Cardiac muscle cell (in vitro differentiated cells and primary cell): ENCODE data around the gene THUMPD1. TPM values are rescaled to one million over a fixed set of nuclear protein-coding genes. Genes with fewer than 3 reads are reported as not detected.
A peak's percentile ranks its signal among the peaks of the same experiment; 100 is the strongest.

Source experiments
- DNase-seq, 2 donors: peaks; one replicate each; pipeline versions ENCODE4 v3.0.0 to v3.0.0-alpha.2; 2010 to 2017; ENCODE audit warnings: low read depth in 1 of 2, low spot score in 1 of 2
- H3K27ac ChIP-seq: fragments of 200-600 bp; sonication (generic); 2 replicates; pipeline ENCODE4 v1.5.1; 2016
- H3K27me3 ChIP-seq: fragments of 200-600 bp; sonication (generic); 2 replicates; pipeline ENCODE4 v1.6.0; 2016; ENCODE audit warnings: control low read depth
- H3K36me3 ChIP-seq: fragments of 200-600 bp; sonication (generic); 2 replicates; pipeline ENCODE4 v1.5.1; 2016; ENCODE audit warnings: control low read depth
- H3K4me1 ChIP-seq: fragments of 200-600 bp; sonication (generic); 2 replicates; pipeline ENCODE4 v1.8.1; 2017; ENCODE audit warnings: low read depth, mild to moderate bottlenecking, mixed run types
- H3K4me3 ChIP-seq: fragments of 200-600 bp; sonication (generic); 2 replicates; pipeline ENCODE4 v1.5.1; 2016; ENCODE audit warnings: mild to moderate bottlenecking
- H3K9me3 ChIP-seq: fragments of 200-600 bp; sonication (generic); 2 replicates; pipeline ENCODE4 v1.5.1; 2017; ENCODE audit warnings: low read depth, mild to moderate bottlenecking, control low read depth
- CTCF ChIP-seq: IDR thresholded peaks from 2 replicates; pipeline ENCODE4 v1.5.1; 2012; ENCODE audit warnings: low read depth, mild to moderate bottlenecking, low read length
- polyA plus RNA-seq: library from polyadenylated mRNA; unstranded; fragments of >200 nt; fragmentation: Nextera tagmentation; extraction: Ambion mirVana; gene quantifications from 2 replicates; pipeline ENCODE4 v1.2.1, GENCODE V29; 2016
- total RNA-seq: library from RNA; depleted of rRNA; stranded (reverse); fragments of >200 nt; gene quantifications from 2 replicates; pipeline ENCODE4 v1.2.3, GENCODE V29; 2016

The THUMPD1 gene
- total and polyA plus RNA-seq, 2 experiments from 2014 or later: 22.8 to 83.3 TPM

- peak; percentile 85 for TF ChIP-seq CTCF
- Histone ChIP-seq H3K4me1 (no peaks in the 10 kb centered on the region), H3K27me3 (no peaks in the 10 kb centered on the region), H3K4me3 (no peak overlapping the region), H3K27ac (no peak overlapping the region), H3K9me3 (no peaks in the 10 kb centered on the region), H3K36me3 (no peaks in the 10 kb centered on the region)
- DNase-seq: peak; percentile 72 to 79
These were observed 33.2 kb upstream of the THUMPD1 start for GRCh38 chr16:20774703-20775362.

GRCh38 chr16:20773679-20774078, 32.1 kb upstream of the THUMPD1 start:
- TF ChIP-seq CTCF: no peak
- Histone ChIP-seq H3K4me1 (no peaks in the 10 kb centered on the region), H3K27ac (no peak overlapping the region), H3K4me3 (no peak overlapping the region), H3K36me3 (no peaks in the 10 kb centered on the region), H3K27me3 (no peaks in the 10 kb centered on the region), H3K9me3 (no peaks in the 10 kb centered on the region)
- DNase-seq: no peak

GRCh38 chr16:20768818-20769217, 27.2 kb upstream of the THUMPD1 start:
- no peak overlapping the region for H3K4me3 ChIP-seq
- no peaks in the 10 kb centered on the region for H3K4me1 ChIP-seq
- DNase-seq: no peak
- H3K36me3 ChIP-seq: no peaks in the 10 kb centered on the region
- no peaks in the 10 kb centered on the region for H3K27me3 ChIP-seq
- TF ChIP-seq CTCF: no peak
- H3K9me3 ChIP-seq: no peaks in the 10 kb centered on the region
- no peak overlapping the region for H3K27ac ChIP-seq

- DNase-seq: no peak
- TF ChIP-seq CTCF: no peak
- no peak overlapping the region for H3K4me3 ChIP-seq
- H3K9me3 ChIP-seq: no peaks in the 10 kb centered on the region
- no peaks in the 10 kb centered on the region for H3K4me1 ChIP-seq
- H3K27me3 ChIP-seq: no peaks in the 10 kb centered on the region
- no peak overlapping the region for H3K27ac ChIP-seq
- no peaks in the 10 kb centered on the region for H3K36me3 ChIP-seq
These were observed 26.5 kb upstream of the THUMPD1 start for GRCh38 chr16:20768121-20768520.

- Histone ChIP-seq H3K36me3 (no peaks in the 10 kb centered on the region), H3K9me3 (no peaks in the 10 kb centered on the region), H3K4me1 (no peaks in the 10 kb centered on the region), H3K27ac (no peak overlapping the region), H3K4me3 (no peak overlapping the region), H3K27me3 (no peaks in the 10 kb centered on the region)
- no peak for TF ChIP-seq CTCF
- no peak for DNase-seq
These were observed 26.0 kb upstream of the THUMPD1 start for GRCh38 chr16:20767577-20767976.
